GDM1 (cell line): Measurements from ENCODE around the gene CDX2.

Experiments
- DNase-seq: peaks from one replicate; lab custom pipeline; 2025; lab: John Stamatoyannopoulos, UW

The CDX2 gene

DNA sequence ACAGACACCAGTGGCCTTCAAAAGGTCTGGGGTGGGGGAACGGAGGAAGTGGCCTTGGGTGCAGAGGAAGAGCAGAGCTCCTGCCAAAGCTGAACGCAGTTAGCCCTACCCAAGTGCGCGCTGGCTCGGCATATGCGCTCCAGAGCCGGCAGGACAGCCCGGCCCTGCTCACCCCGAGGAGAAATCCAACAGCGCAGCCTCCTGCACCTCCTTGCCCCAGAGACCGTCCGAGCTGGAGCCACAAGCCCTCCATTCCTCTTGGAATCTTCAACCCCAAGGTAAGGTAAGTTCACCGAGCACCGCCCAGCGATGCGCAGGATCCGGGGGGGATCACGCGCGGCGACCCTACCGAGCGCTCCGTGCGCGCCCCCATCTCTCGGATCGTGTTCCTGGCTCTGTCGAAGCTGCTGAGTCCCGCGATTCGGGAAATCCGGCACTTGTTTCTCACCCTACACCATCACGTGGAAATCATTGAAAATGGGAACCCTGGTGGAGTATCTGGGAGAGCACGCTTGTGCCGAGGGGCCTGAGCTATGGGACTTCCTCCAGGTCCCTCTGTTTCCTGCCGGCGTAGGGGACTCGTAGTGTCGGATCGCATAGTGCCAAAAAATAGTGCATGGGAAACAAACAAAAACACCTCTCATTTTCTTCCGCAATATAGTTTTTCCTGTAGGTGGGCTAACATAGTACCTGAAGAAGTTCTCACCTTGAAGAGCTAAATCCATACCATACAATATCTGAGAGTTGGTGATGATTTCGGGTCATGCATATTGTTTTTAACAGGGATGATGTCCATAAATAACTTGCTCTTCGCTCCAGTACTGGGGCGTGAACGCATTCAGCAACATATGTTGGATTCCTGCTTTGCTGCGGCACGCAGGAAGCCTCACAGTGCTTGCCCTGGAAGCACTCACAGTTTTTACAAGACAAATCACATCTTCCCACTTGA, 40.0 kb downstream of the CDX2 start:
- no peak for DNase-seq

DNA sequence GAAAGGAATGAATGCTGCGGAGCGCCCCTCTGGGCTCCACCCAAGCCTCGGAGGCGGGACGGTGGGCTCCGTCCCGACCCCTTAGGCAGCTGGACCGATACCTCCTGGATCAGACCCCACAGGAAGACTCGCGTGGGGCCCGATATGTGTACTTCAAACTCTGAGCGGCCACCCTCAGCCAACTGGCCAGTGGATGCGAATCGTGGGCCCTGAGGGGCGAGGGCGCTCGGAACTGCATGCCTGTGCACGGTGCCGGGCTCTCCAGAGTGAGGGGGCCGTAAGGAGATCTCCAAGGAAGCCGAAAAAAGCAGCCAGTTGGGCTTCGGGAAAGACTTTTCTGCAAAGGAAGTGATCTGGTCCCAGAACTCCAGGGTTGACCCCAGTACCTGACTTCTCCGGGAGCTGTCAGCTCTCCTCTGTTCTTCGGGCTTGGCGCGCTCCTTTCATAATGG, 40.7 kb downstream of the CDX2 start:
- no peak for DNase-seq

DNA sequence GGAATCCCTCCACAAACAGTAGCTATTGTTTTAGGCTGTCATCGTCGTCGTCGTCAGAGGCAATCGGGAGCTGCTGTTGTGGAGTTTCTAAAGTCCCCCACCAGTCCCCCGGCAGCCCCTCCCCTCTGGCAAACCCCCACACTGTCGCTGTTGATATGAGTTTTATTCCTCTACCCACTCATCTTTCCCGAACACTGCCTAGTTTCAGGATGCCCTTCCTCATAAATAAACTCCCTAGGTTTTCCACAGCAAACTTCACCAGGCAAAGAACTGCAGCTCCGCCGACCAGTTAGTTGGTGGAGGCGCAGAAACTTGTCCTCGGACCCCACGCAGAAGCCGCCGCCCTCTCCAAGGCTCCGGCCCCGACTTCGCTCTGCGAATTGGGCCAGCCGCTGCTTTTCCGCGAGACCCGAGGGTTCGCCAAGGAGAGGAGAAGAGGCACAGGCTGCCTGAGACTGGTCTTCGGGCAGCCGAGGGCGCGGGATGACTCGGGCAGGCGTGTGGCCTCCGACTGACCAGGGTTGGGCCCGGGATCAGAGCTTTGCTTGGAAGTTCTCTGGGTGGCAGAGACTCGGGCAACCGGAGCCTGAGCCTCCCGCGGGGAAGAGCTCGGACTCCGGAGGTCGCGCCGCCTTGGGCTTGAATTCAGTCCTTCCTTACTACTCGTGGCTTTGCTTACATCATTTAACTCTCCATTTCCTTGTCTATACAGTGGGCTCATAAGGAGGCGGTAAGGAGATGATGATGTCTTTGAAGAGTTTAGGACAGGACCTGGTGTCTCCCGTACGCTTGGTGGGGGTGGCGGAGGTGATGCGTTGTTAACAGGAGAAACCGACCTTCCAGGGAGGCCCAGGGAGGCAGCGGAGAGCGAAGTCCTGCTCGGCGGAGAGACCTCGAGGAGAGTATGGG, 41.4 kb downstream of the CDX2 start:
- no peak for DNase-seq

DNA sequence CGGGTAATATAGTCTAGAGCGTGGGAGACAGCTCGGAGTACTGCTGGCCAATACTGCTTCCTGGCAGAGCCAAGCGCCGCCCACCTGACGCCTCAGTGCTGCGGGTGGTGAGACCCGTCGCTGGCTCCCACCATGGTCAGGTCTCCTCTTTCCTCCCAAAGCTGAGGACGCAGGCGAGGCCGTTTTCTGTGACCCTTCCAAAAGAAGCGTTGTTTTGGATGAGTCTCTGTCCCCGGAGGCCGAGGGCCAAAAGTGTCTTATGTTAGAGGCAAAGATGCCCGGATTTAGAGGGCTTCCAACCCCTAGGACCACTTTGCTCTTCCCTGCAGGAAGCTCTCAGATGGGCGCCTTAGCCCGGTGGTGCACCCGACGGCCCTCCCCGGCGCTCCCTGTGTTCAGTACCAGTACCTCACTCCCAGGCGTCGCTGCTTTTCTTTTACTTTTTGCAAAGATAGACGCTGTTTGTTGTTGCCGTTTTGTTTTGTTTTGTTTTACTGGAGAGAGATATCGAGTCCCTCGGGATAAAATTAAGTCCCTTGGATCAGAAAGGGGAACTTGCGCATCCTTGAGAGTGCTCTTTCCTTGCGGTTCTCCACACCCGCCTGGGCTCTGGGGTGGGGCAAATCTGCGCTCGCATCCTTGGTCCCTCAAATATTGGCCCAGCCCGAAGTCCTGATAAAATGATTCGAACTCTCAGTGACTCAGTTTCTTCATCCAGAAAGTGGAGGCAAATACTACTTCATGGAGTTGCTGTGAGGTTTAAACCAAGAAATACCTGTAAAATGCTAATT, 42.3 kb downstream of the CDX2 start:
- DNase-seq: no peak

DNA sequence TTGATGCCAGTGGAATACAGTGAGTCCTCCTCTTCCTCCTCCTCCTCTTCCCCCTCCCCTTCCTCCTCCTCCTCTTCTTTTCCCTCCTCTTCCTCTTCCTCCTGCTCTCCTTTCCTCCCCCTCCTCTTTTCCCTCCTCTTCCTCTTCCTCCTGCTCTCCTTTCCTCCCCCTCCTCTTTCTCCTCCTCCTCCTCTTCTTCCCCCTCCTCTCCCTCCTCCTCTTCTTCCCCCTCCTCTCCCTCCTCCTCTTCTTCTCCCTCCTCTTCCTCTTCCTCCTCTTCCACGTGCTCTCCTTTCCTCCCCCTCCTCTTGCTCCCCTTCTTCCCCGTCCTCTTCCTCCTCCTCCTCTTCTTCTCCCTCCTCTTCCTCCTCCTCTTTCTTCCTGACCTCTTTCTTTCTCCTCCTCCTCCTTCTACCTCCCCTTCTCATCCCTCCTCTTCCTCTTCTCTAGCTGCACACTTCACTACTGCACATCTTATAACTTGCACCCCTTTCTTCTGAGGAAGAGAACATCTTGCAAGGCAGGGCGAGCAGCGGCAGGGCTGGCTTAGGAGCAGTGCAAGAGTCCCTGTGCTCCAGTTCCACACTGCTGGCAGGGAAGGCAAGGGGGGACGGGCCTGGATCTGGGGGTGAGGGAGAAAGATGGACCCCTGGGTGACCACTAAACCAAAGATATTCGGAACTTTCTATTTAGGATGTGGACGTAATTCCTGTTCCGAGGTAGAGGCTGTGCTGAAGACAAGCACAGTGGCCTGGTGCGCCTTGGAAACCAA, 43.7 kb downstream of the CDX2 start:
- no peak for DNase-seq

DNA sequence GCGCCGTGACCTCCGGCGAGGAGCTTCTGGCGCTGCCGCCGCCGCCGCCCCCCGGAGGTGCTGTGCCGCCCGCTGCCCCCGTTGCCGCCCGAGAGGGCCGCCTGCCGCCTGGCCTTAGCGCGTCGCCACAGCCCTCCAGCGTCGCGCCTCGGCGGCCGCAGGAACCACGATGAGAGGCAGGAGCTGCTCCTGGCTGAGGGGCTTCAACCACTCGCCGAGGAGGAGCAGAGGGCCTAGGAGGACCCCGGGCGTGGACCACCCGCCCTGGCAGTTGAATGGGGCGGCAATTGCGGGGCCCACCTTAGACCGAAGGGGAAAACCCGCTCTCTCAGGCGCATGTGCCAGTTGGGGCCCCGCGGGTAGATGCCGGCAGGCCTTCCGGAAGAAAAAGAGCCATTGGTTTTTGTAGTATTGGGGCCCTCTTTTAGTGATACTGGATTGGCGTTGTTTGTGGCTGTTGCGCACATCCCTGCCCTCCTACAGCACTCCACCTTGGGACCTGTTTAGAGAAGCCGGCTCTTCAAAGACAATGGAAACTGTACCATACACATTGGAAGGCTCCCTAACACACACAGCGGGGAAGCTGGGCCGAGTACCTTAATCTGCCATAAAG, 44.5 kb downstream of the CDX2 start:
- no peak for DNase-seq

DNA sequence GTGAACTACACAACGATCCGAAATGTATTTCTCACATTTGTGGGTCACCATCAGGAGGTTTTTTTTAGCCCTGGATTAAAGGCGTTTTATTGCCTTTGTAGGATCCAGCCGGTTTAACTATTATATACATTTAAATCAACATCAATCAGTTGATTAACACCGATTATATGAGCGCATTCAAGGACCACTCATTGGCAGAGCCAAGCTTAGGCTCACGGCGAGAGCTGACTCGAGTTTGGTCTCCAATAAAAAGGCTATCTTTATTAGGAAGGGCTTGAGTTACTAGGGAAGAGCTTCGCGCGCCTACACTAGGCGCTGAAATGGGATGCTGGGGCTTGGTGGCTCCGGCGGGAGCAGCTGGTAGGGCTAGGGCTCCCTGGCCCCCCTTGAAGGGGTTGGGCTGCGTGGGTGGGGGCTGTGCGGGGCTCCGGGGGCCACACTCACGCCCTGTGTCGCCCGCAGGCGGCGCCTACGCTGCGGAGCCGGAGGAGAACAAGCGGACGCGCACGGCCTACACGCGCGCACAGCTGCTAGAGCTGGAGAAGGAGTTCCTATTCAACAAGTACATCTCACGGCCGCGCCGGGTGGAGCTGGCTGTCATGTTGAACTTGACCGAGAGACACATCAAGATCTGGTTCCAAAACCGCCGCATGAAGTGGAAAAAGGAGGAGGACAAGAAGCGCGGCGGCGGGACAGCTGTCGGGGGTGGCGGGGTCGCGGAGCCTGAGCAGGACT, 45.2 kb downstream of the CDX2 start:
- no peak for DNase-seq

DNA sequence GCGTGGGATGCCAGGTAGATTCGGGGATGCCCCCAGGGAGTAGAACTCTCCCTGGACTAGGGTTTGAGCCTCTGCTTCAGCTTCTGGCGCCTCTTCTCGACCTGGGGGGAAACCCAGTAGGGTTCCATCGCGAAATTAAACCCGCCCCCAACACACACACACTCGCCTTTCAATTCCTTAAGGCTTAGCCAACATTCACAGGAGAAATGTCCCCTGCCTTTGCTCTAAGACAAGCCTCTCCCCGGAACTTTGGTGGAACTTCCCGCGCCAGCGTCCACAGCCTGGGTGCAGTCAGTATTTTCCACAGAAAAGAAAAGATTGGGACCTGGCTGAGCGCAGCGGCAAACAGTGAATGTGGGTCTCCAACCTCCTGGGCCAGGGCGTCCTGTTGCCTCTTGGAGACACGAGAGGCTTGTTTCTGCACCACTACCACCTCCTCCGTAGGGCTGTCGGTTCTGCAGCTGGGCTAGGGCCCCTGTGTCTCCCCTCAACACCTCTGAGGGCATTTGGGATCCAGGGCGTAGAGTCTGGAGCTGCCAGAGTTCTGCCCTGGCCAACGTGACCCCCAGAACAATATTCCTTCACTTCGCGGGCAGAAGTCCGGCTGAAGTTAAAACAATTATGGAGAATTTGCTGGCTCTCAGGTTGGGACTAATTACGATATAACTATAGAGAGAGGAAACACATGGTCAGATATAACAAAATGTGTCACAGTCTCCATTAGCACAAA, 46.1 kb downstream of the CDX2 start:
- DNase-seq: no peak

DNA sequence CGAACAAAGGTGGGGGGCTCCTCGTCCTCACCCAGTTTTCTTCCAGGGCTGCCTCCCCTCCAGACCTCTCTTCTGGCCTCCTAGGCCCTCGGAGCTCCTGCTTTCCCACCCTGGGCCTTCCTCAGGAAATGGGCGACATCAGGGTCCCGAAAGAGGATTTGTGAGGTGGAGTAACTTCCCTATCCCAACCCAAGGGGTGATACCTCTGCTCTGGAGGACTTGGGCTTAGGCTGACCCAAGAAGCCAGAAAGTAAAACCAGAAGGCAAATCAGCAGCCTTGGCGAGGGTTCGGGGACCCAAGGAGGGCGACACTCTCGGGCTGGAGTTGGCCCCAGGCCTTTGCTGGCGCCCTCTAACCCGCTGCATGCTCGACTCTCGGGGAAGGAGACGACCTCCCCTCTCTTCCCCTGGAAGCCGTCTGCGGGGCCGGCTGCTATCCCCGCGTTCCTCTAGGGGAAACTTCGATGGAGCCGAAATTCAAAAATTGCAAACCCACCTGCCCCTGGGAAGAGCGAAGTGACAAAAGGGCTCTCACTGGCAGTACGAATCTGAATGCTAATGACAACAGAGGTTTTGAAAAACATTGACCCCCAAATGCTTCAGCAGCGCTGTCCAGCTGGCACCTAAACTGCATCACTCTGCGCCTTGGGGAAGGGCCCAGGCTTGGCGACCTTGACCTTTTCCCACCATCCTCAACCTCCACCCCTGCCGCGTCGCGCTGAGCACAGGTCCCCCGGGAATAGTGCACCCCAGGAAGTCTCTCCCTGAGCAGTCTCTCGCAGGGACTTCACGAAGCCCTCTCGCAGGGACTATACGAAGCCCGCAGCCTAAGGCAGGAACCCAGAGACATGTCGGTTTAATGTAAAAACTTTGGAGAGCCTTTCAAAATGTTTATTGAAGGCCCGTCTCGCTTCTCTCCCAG, 46.9 kb downstream of the CDX2 start:
- no peak for DNase-seq

DNA sequence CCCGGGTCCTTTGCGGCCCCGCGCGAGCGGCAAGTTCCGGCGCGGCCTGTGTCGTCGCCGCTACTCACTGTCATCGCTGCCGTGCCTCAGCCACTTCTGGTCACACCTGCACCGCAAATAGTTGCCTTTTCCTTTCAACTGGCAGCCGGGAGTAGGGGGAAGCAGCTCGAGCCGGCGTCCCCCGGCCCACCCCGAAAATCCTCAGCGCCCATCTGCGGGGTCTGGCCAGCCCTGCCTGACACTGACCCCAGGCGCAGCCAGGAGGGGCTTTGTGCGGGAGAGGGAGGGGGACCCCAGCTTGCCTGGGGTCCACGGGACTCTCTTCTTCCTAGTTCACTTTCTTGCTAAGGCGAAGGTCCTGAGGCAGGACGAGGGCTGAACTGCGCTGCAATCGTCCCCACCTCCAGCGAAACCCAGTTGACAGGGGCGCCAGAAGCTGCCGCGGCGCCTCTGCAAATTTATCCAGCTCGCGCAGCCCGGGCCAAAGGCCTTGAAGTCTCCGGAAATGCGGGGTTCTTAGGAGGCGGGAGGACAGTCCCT, 47.6 kb downstream of the CDX2 start:
- DNase-seq: no peak

DNA sequence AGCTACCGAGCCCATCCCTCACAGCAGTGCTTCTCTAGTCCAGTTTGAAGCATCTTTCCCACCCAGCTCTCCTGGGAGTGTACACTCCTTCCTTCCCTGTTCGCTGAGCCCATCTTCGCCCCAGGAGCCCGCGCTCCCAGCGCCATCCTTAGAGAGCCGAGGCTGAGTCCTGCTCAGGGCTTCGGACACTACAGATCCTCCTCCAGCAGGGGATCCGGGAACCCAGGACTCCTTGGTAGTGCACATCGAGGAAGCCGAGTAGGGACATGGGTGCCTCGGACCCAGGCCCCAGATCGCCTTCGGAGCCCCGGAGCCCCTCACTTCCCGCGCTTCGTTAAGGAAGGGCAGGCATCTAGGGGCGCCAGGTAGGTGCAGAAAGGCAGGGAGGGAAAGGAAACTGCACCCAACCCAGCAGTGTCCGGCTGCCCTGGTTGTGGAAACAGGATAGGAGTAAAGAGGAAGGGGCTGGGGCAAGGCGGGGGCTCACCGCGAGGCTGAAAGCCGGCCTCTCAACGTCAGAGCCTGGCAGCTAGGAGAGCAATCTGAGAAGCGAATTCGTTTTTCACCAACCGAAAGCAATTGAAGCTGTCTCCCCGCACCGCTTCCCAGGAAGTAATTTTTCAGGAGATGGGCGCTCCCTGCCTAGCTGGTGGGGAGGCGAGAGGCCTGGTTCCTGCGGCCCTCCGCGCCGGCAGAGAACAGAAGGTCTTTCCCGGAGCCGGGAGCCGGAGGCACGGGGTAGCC, 48.3 kb downstream of the CDX2 start:
- DNase-seq: no peak

DNA sequence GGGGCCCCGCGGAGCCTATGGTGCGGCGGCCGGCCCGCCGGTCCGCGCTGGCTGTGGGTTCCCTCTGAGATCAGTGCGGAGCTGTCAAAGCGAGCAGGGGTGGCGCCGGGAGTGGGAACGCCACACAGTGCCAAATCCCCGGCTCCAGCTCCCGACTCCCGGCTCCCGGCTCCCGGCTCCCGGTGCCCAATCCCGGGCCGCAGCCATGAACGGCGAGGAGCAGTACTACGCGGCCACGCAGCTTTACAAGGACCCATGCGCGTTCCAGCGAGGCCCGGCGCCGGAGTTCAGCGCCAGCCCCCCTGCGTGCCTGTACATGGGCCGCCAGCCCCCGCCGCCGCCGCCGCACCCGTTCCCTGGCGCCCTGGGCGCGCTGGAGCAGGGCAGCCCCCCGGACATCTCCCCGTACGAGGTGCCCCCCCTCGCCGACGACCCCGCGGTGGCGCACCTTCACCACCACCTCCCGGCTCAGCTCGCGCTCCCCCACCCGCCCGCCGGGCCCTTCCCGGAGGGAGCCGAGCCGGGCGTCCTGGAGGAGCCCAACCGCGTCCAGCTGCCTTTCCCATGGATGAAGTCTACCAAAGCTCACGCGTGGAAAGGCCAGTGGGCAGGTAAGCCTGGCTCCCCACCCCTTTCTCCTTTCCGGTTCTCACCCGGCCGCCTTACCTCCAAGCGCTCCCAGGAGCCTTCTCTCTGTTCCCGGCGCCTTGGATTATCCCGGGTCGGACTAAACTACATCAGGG, 49.0 kb downstream of the CDX2 start, which contains the start of gene PDX1:
TSS of gene PDX1 (plus strand) at position 67 of the 743 bp plus-strand sequence. CDS start at position 206, 139 bp downstream.
- no peak for DNase-seq

DNA sequence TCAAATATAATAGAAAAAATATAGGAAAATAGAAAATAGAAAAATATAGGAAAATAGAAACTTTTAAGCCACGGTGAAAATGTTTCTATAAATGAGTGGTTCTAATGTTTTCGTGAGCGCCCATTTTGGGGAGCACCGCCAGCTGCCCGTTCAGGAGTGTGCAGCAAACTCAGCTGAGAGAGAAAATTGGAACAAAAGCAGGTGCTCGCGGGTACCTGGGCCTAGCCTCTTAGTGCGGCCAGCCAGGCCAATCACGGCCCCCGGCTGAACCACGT, 49.5 kb downstream of the CDX2 start:
- DNase-seq: no peak

DNA sequence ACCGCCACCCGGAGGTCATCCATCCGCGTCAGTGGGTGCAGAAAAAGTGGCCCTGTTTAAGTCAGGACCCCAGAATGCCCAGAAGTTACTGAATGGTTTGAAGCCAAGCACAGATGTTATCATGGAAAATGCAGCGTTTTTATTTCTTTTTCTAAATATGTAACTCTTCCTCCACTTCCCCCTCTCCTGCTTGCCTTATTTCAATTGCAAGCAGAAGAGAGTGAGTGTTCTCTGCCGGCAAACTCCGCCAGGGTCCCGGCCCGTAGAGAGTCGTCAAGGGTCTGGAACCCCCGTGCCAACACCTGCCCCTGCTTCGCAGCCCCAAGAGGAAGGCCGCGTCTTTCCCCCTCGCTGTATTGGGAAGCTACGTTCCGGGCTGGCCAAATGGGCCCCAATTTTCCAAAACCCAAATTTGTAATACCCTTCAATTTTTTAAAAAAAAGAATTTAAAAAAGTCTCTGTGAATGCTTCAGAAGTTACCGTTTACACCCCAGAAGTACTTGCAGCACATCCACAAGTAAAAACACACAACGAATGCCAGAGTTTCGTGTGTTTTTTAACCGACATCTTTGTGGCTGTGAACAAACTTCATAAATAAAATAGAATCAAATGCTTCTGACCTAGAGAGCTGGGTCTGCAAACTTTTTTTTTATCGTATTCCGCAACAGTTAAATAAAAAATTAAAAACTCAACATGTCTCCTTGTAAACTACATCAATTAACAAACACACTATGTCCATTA, 50.0 kb downstream of the CDX2 start:
- no peak for DNase-seq

DNA sequence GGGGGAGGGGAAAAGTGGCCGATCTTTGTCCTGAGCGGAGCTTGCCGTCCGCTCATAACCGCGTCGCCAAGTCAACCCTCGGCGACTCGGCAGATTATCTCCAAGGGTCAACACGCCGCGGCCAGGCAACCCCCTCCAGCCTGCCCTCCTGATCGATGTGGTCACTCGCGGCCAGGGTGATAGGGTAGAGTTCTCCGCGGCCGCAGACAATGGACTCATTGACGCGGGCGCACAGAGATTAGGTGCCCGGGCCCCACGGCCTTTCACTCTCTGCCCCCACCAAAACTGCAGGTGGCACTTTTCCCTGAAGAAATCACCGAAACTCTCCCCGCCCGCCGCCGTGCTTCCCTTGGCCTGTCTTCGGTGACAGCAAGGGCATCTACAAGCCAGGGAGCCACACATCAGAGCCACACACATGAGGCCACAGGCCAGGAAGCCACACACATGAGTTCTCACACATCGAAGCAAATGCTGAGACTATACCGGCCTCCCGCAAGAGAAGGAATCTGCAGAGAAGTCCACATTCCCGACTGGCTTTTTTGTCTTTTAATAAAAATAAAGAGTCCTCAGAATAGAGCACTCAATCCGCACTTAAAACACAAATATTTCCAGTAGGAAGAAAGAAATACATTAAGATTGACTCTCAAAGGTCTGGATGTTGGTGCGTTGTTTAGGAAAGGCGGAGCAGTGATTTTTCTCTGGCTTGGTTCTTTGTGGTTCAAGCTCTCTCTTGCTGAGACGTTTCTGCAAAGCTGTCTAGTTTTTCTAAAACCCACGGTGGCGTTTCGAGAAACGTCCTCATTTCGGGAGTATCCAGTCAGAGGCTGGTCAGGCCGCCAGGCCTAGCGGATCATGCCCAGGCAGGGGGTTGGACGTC, 50.8 kb downstream of the CDX2 start:
- no peak for DNase-seq
